SK-N-SH treated with all-trans-retinoic acid at 6 μM for 48 hours (cell line): ENCODE measurements around the gene STK33.

ENCODE experiments used
- ATAC-seq: fragments of 200-7000 bp; cut with Tn5 transposase; 3 replicates; pipeline ENCODE4 v1.9.1; 2020; ENCODE audit warnings: mild to moderate bottlenecking, moderate library complexity
- ARNTL ChIP-seq: fragments of 450-650 bp; formaldehyde crosslinking; IDR thresholded peaks from 2 replicates; pipeline ENCODE4 v1.5.0; 2020; ENCODE audit warnings: low read depth, mild to moderate bottlenecking, moderate library complexity, borderline replicate concordance
- BACH2 ChIP-seq: fragments of 250-450 bp; sonication (Bioruptor Pico); IDR thresholded peaks from 2 replicates; pipeline ENCODE4 v1.9.0; 2021; ENCODE audit warnings: mild to moderate bottlenecking, borderline replicate concordance
- CREB5 ChIP-seq: fragments of 250-450 bp; sonication (Bioruptor Pico); IDR thresholded peaks from 2 replicates; pipeline ENCODE4 v1.5.1; 2020; ENCODE audit warnings: low read depth, mild to moderate bottlenecking, moderate library complexity
- CSDC2 ChIP-seq: fragments of 250-450 bp; sonication (Bioruptor Pico); IDR thresholded peaks from 2 replicates; pipeline ENCODE4 v1.5.0; 2020; ENCODE audit warnings: mild to moderate bottlenecking, moderate library complexity
- ESRRG ChIP-seq: fragments of 250-450 bp; sonication (Bioruptor Pico); IDR thresholded peaks from 2 replicates; pipeline ENCODE4 v1.6.1; 2021; ENCODE audit warnings: mild to moderate bottlenecking
- ISL1 ChIP-seq: fragments of 250-450 bp; sonication (Bioruptor Pico); IDR thresholded peaks from 2 replicates; pipeline ENCODE4 v2.1.2; 2022; ENCODE audit warnings: mild to moderate bottlenecking, moderate library complexity
- OSR1 ChIP-seq: fragments of 250-450 bp; sonication (Bioruptor Pico); IDR thresholded peaks from 2 replicates; pipeline ENCODE4 v1.8.0; 2022; ENCODE audit warnings: moderate library complexity, mild to moderate bottlenecking, inconsistent platforms
- PATZ1 ChIP-seq: fragments of 250-450 bp; sonication (Bioruptor Pico); IDR thresholded peaks from 2 replicates; pipeline ENCODE4 v1.8.0; 2020; ENCODE audit warnings: mild to moderate bottlenecking, moderate library complexity, borderline replicate concordance
- POU6F1 ChIP-seq: fragments of 250-450 bp; sonication (Bioruptor Pico); IDR thresholded peaks from 2 replicates; pipeline ENCODE4 v1.8.0; 2021; ENCODE audit warnings: low read depth, mild to moderate bottlenecking, moderate library complexity, borderline replicate concordance
- PPARA ChIP-seq: fragments of 250-450 bp; sonication (Bioruptor Pico); IDR thresholded peaks from 2 replicates; pipeline ENCODE4 v1.5.0; 2020; ENCODE audit warnings: mild to moderate bottlenecking, borderline replicate concordance
- RARB ChIP-seq: fragments of 250-450 bp; sonication (Bioruptor Pico); IDR thresholded peaks from 2 replicates; pipeline ENCODE4 v1.8.0; 2021; ENCODE audit warnings: mild to moderate bottlenecking, moderate library complexity
- SNAI2 ChIP-seq: fragments of 250-450 bp; sonication (Bioruptor Pico); IDR thresholded peaks from 2 replicates; pipeline ENCODE4 v1.5.0; 2020; ENCODE audit warnings: mild to moderate bottlenecking, moderate library complexity
- TCF4 ChIP-seq: fragments of 250-450 bp; sonication (Bioruptor Pico); IDR thresholded peaks from 2 replicates; pipeline ENCODE4 v1.8.0; 2021; ENCODE audit warnings: mild to moderate bottlenecking, moderate library complexity, borderline replicate concordance
- TOX ChIP-seq: fragments of 250-450 bp; sonication (Bioruptor Pico); IDR thresholded peaks from 2 replicates; pipeline ENCODE4 v1.8.0; 2021; ENCODE audit warnings: mild to moderate bottlenecking, moderate library complexity, borderline replicate concordance
- ZFP30 ChIP-seq: fragments of 450-650 bp; formaldehyde crosslinking; IDR thresholded peaks from 2 replicates; pipeline ENCODE4 v1.5.0; 2022; ENCODE audit warnings: mild to moderate bottlenecking, moderate library complexity
- ZNF565 ChIP-seq: fragments of 450-650 bp; formaldehyde crosslinking; conservative IDR thresholded peaks from 2 replicates; pipeline ENCODE4 v1.5.0; 2020; ENCODE audit warnings: low read depth, mild to moderate bottlenecking, moderate library complexity
- ZNF70 ChIP-seq: fragments of 450-650 bp; formaldehyde crosslinking; IDR thresholded peaks from 2 replicates; pipeline ENCODE4 v1.5.0; 2020; ENCODE audit warnings: mild to moderate bottlenecking, moderate library complexity
- ZNF8 ChIP-seq: fragments of 450-650 bp; formaldehyde crosslinking; IDR thresholded peaks from 2 replicates; pipeline ENCODE4 v1.5.0; 2020; ENCODE audit warnings: mild to moderate bottlenecking, moderate library complexity
- TF ChIP-seq, protein P1 (sequence below): fragments of 250-450 bp; sonication (Bioruptor Pico); IDR thresholded peaks from 2 replicates; pipeline ENCODE4 v1.5.1; 2021; ENCODE audit warnings: mild to moderate bottlenecking, moderate library complexity
- TF ChIP-seq, protein P2 (sequence below): fragments of 250-450 bp; sonication (Bioruptor Pico); IDR thresholded peaks from 2 replicates; pipeline ENCODE4 v1.5.0; 2020; ENCODE audit warnings: mild to moderate bottlenecking, moderate library complexity

The STK33 gene

DNA sequence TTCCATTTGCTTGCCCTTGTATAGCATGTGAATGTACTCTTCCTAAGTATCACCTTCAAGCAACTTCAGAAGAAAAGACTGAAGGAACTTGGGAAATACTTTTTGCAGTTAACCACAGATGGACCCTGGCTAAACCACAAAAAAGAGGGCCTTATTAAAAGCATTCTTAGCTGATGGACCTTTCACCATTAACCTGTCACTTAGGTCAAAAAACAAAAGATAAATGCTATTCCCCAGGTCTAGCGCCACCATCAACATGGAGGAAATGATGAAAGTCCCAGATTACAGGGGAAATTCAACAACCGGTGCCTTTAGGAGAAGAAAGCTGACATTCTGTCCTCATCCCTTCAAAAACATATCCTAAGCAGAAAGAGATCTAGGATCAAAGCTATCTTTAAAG, 29.5 kb downstream of the STK33 start:
- TF ChIP-seq PATZ1 (CRISPR knock-in tag): no peak
- TF ChIP-seq ISL1: peak; percentile 16; the same call in 1 of the 2 replicates
- TF ChIP-seq RARB (CRISPR knock-in tag): no peak
- no peak for TF ChIP-seq PPARA (CRISPR knock-in tag)

GRCh38 chr11:8561461-8561860, 32.6 kb downstream of the STK33 start:
- TF ChIP-seq ZNF70 (CRISPR knock-in tag) (no peak), ARNTL (CRISPR knock-in tag) (no peak)
- TF ChIP-seq, all 23 proteins: peak for 0
- ATAC-seq: no peak

More for the DNA sequence above, 29.5 kb downstream of the STK33 start:
- ATAC-seq: no peak

GRCh38 chr11:8558436-8558835, 35.6 kb downstream of the STK33 start:
- no peak for ATAC-seq
- no peak for TF ChIP-seq CREB5 (CRISPR knock-in tag)
- no peak for TF ChIP-seq POU6F1 (CRISPR knock-in tag)
- TF ChIP-seq RARB (CRISPR knock-in tag): no peak
- TF ChIP-seq CSDC2 (CRISPR knock-in tag): no peak
- TF ChIP-seq ZNF70 (CRISPR knock-in tag): no peak
- no peak for TF ChIP-seq PPARA (CRISPR knock-in tag)
- TF ChIP-seq ARNTL (CRISPR knock-in tag): no peak
- TF ChIP-seq BACH2 (CRISPR knock-in tag): no peak
- no peak for TF ChIP-seq TOX (CRISPR knock-in tag)
- TF ChIP-seq, protein P1, sequence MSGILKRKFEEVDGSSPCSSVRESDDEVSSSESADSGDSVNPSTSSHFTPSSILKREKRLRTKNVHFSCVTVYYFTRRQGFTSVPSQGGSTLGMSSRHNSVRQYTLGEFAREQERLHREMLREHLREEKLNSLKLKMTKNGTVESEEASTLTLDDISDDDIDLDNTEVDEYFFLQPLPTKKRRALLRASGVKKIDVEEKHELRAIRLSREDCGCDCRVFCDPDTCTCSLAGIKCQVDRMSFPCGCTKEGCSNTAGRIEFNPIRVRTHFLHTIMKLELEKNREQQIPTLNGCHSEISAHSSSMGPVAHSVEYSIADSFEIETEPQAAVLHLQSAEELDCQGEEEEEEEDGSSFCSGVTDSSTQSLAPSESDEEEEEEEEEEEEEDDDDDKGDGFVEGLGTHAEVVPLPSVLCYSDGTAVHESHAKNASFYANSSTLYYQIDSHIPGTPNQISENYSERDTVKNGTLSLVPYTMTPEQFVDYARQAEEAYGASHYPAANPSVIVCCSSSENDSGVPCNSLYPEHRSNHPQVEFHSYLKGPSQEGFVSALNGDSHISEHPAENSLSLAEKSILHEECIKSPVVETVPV (CRISPR knock-in tag): no peak
- TF ChIP-seq ESRRG (CRISPR knock-in tag): no peak
- no peak for TF ChIP-seq ISL1

GRCh38 chr11:8545698-8546366, 48.2 kb downstream of the STK33 start:
- TF ChIP-seq SNAI2 (no peak), CREB5 (CRISPR knock-in tag) (no peak), ZNF565 (CRISPR knock-in tag) (no peak), PPARA (CRISPR knock-in tag) (no peak), RARB (CRISPR knock-in tag) (no peak), ZFP30 (no peak), TCF4 (CRISPR knock-in tag) (no peak), ZNF8 (CRISPR knock-in tag) (no peak), OSR1 (CRISPR knock-in tag) (no peak), PATZ1 (CRISPR knock-in tag) (no peak), BACH2 (CRISPR knock-in tag) (no peak)
- TF ChIP-seq, protein P1 (CRISPR knock-in tag): no peak
- TF ChIP-seq, protein P2, sequence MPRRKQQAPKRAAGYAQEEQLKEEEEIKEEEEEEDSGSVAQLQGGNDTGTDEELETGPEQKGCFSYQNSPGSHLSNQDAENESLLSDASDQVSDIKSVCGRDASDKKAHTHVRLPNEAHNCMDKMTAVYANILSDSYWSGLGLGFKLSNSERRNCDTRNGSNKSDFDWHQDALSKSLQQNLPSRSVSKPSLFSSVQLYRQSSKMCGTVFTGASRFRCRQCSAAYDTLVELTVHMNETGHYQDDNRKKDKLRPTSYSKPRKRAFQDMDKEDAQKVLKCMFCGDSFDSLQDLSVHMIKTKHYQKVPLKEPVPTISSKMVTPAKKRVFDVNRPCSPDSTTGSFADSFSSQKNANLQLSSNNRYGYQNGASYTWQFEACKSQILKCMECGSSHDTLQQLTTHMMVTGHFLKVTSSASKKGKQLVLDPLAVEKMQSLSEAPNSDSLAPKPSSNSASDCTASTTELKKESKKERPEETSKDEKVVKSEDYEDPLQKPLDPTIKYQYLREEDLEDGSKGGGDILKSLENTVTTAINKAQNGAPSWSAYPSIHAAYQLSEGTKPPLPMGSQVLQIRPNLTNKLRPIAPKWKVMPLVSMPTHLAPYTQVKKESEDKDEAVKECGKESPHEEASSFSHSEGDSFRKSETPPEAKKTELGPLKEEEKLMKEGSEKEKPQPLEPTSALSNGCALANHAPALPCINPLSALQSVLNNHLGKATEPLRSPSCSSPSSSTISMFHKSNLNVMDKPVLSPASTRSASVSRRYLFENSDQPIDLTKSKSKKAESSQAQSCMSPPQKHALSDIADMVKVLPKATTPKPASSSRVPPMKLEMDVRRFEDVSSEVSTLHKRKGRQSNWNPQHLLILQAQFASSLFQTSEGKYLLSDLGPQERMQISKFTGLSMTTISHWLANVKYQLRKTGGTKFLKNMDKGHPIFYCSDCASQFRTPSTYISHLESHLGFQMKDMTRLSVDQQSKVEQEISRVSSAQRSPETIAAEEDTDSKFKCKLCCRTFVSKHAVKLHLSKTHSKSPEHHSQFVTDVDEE (CRISPR knock-in tag): no peak
- ATAC-seq: no peak
